Bronchial epithelial cell (primary cell): ENCODE measurements around the gene DIP2A. TPM values are rescaled to one million over a fixed set of nuclear protein-coding genes. Genes with fewer than 3 reads are reported as not detected.
"Not testable (repeated sequence)": the region's sequence is repeated elsewhere in the genome, so short reads cannot be mapped to it uniquely, and the experiment has no call there.

Source experiments
- DNase-seq: peaks from one replicate; pipeline ENCODE4 v3.0.0-alpha.2; 2010; ENCODE audit warnings: low read depth
- FAIRE-seq: peaks from 2 replicates; lab custom pipeline; 2011; peaks lifted over from hg19 to GRCh38; lab: Jason Lieb, UNC
- H3K27me3 ChIP-seq: 2 replicates; pipeline ENCODE4 v1.5.1; 2011; ENCODE audit warnings: low read length; ENCODE audit not compliant: control insufficient read depth, insufficient read depth
- H3K36me3 ChIP-seq: 2 replicates; pipeline ENCODE4 v1.5.1; 2011; ENCODE audit warnings: low read length; ENCODE audit not compliant: control insufficient read depth, insufficient read depth
- H3K4me3 ChIP-seq: 2 replicates; pipeline ENCODE4 v1.5.1; 2011; ENCODE audit warnings: mild to moderate bottlenecking, low read depth, low read length, control low read depth
- CTCF ChIP-seq: IDR thresholded peaks from 2 replicates; pipeline ENCODE4 v1.5.1; 2011; ENCODE audit warnings: mild to moderate bottlenecking, moderate library complexity, low read length, control low read depth, inconsistent platforms; ENCODE audit not compliant: insufficient read depth, severe bottlenecking
- total RNA-seq: library from RNA; depleted of rRNA; stranded (reverse); fragments of >200 nt; gene quantifications from 2 replicates; pipeline ENCODE4 v1.2.1, GENCODE V29; 2014

The DIP2A gene
- total RNA-seq, 1 donor from 2014 or later = 28.2 TPM

- Histone ChIP-seq H3K27me3 (no peaks in the 10 kb centered on the region), H3K36me3 (peaks cover 18% of the 10 kb centered on the region), H3K4me3 (no peak overlapping the region)
- FAIRE-seq (no peak), DNase-seq (no peak)
- no peak for TF ChIP-seq CTCF
Observed at GRCh38 chr21:46516068-46516467, 57.4 kb downstream of the DIP2A start.

GRCh38 chr21:46517361-46517760 lies 58.7 kb downstream of the DIP2A start:
- H3K27me3 ChIP-seq = no peaks in the 10 kb centered on the region
- H3K4me3 ChIP-seq = no peak overlapping the region
- TF ChIP-seq CTCF = no peak
- H3K36me3 ChIP-seq = peaks cover 7% of the 10 kb centered on the region
- FAIRE-seq (no peak), DNase-seq (no peak)

GRCh38 chr21:46518983-46519583 lies 60.4 kb downstream of the DIP2A start:
- Histone ChIP-seq H3K27me3 (no peaks in the 10 kb centered on the region), H3K36me3 (peaks cover 5% of the 10 kb centered on the region), H3K4me3 (no peak overlapping the region)
- FAIRE-seq = no peak
- TF ChIP-seq CTCF = no peak
- no peak for DNase-seq

- not testable (repeated sequence) for H3K4me3 ChIP-seq, H3K27me3 ChIP-seq, H3K36me3 ChIP-seq, DNase-seq, FAIRE-seq
Observed at GRCh38 chr21:46527393-46527792, 68.7 kb downstream of the DIP2A start.

- no peak overlapping the region for H3K4me3 ChIP-seq
- H3K36me3 ChIP-seq = peaks cover 5% of the 10 kb centered on the region
- DNase-seq (no peak), FAIRE-seq (peak; percentile 28)
- H3K27me3 ChIP-seq = no peaks in the 10 kb centered on the region
- TF ChIP-seq CTCF = no peak
Observed at GRCh38 chr21:46527801-46528200, 69.1 kb downstream of the DIP2A start.

GRCh38 chr21:46532080-46532479 lies 73.4 kb downstream of the DIP2A start:
- DNase-seq = no peak
- FAIRE-seq = no peak
- no peaks in the 10 kb centered on the region for H3K27me3 ChIP-seq
- H3K4me3 ChIP-seq = no peak overlapping the region
- H3K36me3 ChIP-seq = peaks cover 14% of the 10 kb centered on the region
- no peak for TF ChIP-seq CTCF
